GM18858 (cell line): Measurements from ENCODE around the gene PDE12.
A peak's percentile ranks its signal among the peaks of the same experiment; 100 is the strongest.
"Not testable (repeated sequence)": the region's sequence is repeated elsewhere in the genome, so short reads cannot be mapped to it uniquely, and the experiment has no call there.

Source experiments
- ATAC-seq: cut with Tn5 transposase; IDR thresholded peaks from one replicate; pipeline ENCODE4 v1.9.1; 2021; ENCODE audit not compliant: unreplicated experiment

The PDE12 gene

GRCh38 chr3:57582474-57583168 lies 26.5 kb downstream of the PDE12 start:
- no peak for ATAC-seq

DNA sequence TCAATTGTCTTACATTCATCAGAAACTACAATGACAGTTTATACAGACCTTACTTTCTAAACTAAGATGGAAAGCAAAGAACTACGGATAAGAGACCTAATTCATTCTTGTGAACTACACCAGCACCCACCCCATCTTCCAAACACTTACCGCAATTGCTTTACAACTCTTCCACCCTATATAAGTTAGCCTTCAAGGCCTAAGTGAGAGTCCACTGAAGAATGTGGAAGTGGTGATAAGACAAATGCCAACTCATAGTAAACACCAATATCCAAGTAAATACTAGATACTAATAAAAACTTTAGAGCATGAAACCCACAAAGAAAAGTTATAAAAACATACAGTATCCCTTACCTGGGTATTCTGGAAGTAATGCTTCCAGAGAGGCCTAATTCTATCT lies 27.5 kb downstream of the PDE12 start:
- ATAC-seq: no peak

- no peak for ATAC-seq
Observed at GRCh38 chr3:57586778-57587177, 30.7 kb downstream of the PDE12 start.

DNA sequence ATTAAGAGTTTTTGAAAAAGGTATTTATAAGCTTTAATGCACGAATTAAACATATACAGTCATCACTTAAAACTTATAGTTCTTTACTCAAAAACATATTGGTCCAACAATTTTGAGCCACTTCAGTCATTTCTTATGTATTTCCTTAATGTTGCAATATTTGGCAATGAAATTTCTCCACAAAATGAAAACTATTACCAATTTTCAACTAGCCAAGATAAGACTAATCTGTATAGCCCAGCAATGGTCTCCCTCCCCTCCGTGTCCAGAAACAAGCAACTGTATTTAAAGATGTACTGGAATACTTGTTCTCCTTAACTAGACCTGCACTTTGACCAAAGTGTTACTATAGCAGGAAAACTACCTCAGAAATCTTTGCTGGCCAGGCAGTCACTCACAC lies 31.8 kb downstream of the PDE12 start:
- no peak for ATAC-seq

- no peak for ATAC-seq
Observed at GRCh38 chr3:57592306-57592705, 36.2 kb downstream of the PDE12 start.

GRCh38 chr3:57594144-57594543 lies 38.1 kb downstream of the PDE12 start:
- ATAC-seq: no peak

DNA sequence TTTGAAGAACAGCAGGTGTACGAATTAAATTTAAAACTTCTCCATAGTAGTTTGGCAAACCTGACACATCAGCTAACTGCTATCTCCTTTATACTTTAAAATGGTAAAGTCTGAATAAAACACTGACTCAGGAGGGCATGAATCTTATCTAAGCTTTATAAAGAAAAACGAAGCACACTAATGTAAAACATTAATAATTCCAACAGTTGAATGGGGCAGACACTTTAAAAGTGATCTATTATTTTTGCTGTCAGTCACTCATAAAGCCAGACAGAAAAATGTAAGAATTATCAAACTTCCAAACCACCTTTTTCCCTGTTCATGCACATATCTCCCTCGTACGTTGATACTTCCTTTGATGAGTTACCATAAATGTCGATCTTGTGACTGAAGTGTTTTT lies 38.5 kb downstream of the PDE12 start:
- no peak for ATAC-seq

GRCh38 chr3:57596495-57597126 lies 40.5 kb downstream of the PDE12 start:
- no peak for ATAC-seq

GRCh38 chr3:57597127-57597923 lies 41.3 kb downstream of the PDE12 start, which contains the start of gene ARF4:
TSS of gene ARF4 (minus strand) at chr3:57597344. CDS start at chr3:57597140, 204 bp downstream.
- peak; percentile 90 for ATAC-seq

DNA sequence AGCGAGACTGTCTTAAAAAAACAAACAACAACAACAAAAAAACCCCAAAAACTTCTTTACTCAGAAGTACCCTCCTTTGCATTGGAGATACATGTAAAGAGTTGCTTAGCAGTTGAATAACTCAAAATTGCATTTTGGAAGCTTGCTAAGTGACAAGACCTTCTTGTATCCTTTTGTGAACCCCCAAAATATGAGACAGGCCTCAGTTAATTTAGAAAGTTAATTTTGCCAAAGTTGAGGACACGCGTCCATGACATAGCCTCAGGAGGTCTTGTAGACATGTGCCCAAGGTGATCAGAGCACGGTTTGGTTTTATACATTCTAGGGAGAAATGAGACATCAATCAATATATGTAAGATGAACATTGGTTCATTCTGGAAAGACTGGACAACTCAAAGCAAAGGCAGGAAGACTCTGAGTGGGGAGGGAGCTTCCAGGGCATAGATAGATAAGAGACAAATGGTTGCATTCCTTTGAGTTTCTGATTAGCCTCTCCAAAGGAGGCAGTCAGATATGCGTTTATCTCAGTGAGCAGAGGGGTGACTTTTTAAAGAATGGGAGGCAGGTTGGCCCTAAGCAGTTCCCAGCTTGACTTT lies 42.8 kb downstream of the PDE12 start:
- no peak for ATAC-seq

- no peak for ATAC-seq
Observed at GRCh38 chr3:57600195-57600594, 44.1 kb downstream of the PDE12 start.

DNA sequence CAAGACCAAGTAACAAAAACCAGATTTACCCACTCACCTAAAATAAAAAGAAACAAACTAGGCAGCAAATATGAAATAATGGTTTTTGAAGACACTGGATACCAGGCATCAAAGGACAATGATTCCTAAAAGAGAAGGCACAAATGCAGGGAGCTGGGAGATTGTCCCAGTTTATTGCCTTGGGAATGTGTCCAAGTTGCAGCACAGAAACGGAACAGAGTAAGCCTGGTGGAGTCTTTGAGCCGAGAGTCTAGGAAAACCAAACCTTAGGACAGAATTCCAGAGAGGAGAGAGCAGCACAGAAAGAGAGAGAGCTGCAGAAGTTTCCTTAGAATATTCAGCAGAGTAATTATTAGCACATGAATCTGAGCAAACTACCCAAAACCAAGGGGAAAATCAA lies 48.9 kb downstream of the PDE12 start:
- no peak for ATAC-seq

GRCh38 chr3:57605683-57606082 lies 49.6 kb downstream of the PDE12 start:
- ATAC-seq: no peak

DNA sequence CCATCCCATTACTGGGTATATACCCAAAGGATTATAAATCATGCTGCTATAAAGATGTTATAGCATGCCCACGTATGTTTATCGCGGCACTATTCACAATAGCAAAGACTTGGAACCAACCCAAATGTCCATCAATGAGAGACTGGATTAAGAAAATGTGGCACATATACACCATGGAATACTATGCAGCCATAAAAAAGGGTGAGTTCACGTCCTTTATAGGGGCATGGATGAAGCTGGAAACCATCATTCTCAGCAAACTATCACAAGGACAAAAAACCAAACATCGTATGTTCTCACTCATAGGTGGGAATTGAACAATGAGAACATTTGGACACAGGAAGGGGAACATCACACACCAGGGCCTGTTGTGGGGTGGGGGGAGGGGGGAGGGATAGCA lies 55.8 kb downstream of the PDE12 start:
- ATAC-seq: not testable (repeated sequence)

- ATAC-seq: no peak
Observed at GRCh38 chr3:57616233-57616632, 60.2 kb downstream of the PDE12 start.
